ENCODE data around the gene OR2V2. TPM values are rescaled to one million over a fixed set of nuclear protein-coding genes. Genes with fewer than 3 reads are reported as not detected.

The OR2V2 gene
- total and polyA plus RNA-seq, 2 donors (not counting 3 experiments of a cell fraction or from before 2014, with no cell fraction given): not detected

- peak; percentile 29 for DNase-seq (ENCODE audit: low read depth, low spot score)
- no TSS peak for BruUV-seq (replicated peaks)
- Histone ChIP-seq H3K79me2 (ENCODE audit: control insufficient read depth, insufficient read depth, low read length) (no peaks in the 10 kb centered on the region), H4K20me1 (replicated peaks; ENCODE audit: control insufficient read depth, extremely low read depth, insufficient read depth, low read length) (no peaks in the 10 kb centered on the region), H2AFZ (ENCODE audit: low read depth, low read length) (peak overlapping the region; percentile 4), H3K4me2 (ENCODE audit: insufficient read depth, low read length) (no peak overlapping the region), H3K4me1 (ENCODE audit: control insufficient read depth, extremely low read depth, insufficient read depth, low read length) (no peaks in the 10 kb centered on the region), H3K9me1 (replicated peaks; ENCODE audit: control insufficient read depth, extremely low read depth, insufficient read depth, low read length) (no peaks in the 10 kb centered on the region), H3K4me3 (replicated peaks in 1 of 3; ENCODE audit: insufficient read depth in 1 of 3, low read depth in 1 of 3, low read length in 3 of 3) (no peak overlapping the region), H3K36me3 (ENCODE audit: control insufficient read depth in 2 of 2, extremely low read depth in 1 of 2, insufficient read depth in 2 of 2, low read length in 2 of 2) (no peaks in the 10 kb centered on the region), H3K9ac (replicated peaks; ENCODE audit: extremely low read depth, insufficient read depth, low read length) (no peak overlapping the region), H3K9me3 (replicated peaks; ENCODE audit: control insufficient read depth, insufficient read depth, low read length) (no peaks in the 10 kb centered on the region), H3K27ac (ENCODE audit: insufficient read depth, low read depth, low read length) (no peak overlapping the region), H3K27me3 (ENCODE audit: control insufficient read depth in 2 of 2, insufficient read depth in 2 of 2, low read length in 2 of 2) (peaks cover 0 to 2% of the 10 kb centered on the region in 2 experiments)
- dilution Hi-C loops (cut with MboI; ENCODE audit: extremely low pct_ligation_motif_present, low sequenced_read_pairs) (no loop called here), intact Hi-C loops (cut with micrococcal nuclease) (no loop called here)
- ChIA-PET CTCF (interaction anchor here (0.6 kb wide), 1 partner anchor 337 kb away, joined by 4 read pairs; no protein-coding TSS in a partner anchor), POLR2A (no interaction called here)
- no peak for TF ChIP-seq EZH2 (IDR thresholded peaks at IDR 0.05; ENCODE audit: borderline replicate concordance, low read depth, low read length, severe bottlenecking)
- no peak for TF ChIP-seq MYC (IDR thresholded peaks at IDR 0.05; ENCODE audit: low read depth, low read length)
- TF ChIP-seq MAX (IDR thresholded peaks at IDR 0.05; ENCODE audit: insufficient read depth, insufficient read length): no peak
- TF ChIP-seq GATA2 (IDR thresholded peaks at IDR 0.05; ENCODE audit: insufficient read depth, insufficient read length, low read depth, low read length): no peak
- TF ChIP-seq CTCF (IDR thresholded peaks at IDR 0.05; ENCODE audit: extremely low read depth in 1 of 2, insufficient read depth in 1 of 2, low read depth in 1 of 2, low read length in 2 of 2): peak in 1 of 2 donors; percentile 24
- FAIRE-seq: no peak
These were observed 25.5 kb upstream of the OR2V2 start for GRCh38 chr5:181121675-181122561.

Data from endothelial cell of umbilical vein (primary cell).